HG03460 (cell line): Measurements from ENCODE around the gene OR8S1.
"Not testable (repeated sequence)": the region's sequence is repeated elsewhere in the genome, so short reads cannot be mapped to it uniquely, and the experiment has no call there.

ENCODE experiments used
- ATAC-seq: cut with Tn5 transposase; IDR thresholded peaks from one replicate; pipeline ENCODE4 v1.9.1; 2021; ENCODE audit not compliant: unreplicated experiment

OR8S1 gene

DNA sequence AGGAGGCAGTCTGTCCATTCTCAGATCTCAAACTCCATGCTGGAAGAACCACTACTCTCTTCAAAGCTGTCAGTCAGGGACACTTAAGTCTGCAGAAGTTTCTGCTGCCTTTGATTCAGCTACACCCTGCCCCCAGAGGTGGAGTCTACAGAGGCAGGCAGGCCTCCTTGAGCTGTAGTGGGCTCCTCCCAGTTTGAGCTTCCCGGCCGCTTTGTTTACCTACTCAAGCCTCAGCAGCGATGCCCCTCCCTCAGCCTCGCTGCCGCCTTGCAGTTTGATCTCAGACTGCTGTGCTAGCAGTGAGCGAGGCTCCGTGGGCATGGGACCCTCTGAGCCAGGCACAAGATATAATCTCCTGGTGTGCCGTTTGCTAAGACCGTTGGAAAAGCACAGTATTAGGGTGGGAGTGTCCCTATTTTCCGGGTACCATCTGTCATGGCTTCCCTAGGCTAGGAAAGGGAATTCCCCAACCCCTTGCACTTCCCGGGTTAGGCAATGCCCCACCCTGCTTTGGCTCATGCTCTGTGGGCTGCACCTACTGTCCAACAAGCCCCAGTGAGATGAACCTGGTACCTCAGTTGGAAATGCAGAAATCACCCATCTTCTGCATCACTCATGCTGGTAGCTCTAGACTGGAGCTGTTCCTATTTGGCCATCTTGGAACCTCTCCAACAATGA lies 28.4 kb downstream of the OR8S1 start:
- not testable (repeated sequence) for ATAC-seq

DNA sequence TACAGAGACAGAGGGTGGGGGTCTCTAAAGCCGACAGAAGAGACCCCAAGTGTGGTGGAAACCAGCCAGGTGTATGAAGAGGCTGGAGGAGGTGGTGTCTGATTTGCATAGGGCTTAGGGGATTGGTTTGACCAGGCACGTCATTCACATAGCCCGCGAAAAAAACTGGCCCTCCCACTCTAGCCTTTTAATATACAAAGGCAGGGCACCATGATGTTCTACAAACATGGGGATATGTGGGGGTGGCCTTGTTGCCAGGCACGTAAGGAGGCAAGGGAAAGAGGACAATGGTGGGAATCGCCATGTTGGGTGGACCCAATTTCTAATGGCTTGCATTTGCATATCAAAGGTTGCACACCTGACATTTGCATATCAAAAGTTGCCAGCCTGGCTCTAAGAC lies 31.2 kb downstream of the OR8S1 start:
- ATAC-seq: no peak

DNA sequence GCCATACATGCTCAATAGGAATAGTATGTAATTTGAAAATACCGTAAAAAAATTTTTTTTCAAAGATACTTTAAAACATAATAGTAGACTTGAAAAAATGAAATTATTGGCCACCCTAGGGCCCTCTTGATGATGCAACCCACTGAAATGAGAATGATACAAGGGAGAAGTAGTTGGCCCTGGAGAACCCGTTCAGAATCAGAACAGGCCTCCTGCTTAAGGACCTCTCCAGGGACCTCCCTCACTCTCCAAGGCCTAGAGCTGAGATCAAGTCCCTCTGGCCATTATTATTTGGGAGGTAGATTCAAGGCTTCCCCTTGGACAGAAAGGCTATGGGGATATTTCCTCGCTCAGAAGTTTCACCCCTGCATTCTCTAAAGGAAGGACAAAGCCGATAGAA lies 32.5 kb downstream of the OR8S1 start:
- ATAC-seq: no peak

DNA sequence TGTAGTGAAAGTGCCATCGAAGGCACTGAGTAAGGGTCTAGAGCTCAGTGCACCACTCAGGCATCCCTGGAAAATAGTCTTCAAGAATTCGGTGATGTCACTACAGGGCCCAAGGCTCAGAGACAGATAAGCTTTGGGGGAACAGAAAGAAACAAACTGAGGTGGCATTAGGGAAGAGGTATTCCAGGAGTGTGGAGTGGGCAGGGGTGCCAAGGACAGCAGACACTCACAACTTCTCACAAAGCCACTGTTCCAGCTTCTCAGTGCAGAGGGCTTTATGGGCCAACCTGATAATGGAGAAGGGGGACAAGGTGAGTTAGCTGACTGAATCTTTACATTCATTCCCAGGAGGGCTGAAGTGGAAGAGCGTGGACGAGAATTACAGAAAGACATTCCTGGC lies 42.3 kb downstream of the OR8S1 start:
- no peak for ATAC-seq

DNA sequence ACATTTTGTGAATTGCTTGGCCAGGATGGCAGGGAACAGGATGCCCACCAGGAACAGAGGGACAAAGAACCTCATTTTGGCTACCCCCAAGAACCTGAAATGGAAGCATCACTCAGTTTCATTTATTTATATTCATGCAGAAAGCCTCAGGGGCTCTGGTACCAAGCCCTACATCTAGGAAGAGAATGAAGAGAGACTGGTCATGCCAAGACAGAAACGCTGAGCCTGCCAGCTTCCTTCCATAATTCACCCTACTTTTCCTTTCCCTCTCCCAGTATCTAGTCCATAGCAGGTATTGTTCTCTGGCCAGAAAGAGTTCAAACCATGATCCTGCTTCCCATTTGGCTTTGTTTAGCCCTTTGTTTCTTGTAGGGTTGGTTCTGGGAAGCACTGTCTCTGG lies 44.5 kb downstream of the OR8S1 start, which contains the start of gene LALBA:
TSS of gene LALBA (minus strand) at position 101 of the 400 bp plus-strand sequence. CDS start at position 75, 26 bp downstream.
- ATAC-seq: no peak

DNA sequence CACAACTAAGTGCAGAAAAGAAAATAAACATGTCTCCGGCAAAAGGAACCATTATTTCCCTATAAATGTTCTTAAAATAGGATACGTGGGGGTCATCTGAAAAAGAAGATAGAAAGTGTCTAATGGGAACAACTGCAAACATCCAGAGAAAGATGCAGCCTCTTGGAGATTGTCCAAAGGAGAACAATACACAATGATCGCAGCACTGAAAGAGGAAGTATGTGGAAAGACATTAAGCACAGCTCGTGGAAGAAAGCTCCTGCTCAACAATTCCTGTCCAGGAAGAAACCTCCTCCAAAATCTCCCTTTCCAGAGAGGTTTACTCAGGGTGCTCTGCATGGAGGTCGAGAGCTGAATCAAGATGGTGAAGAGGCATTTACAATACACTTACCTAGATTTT lies 46.9 kb downstream of the OR8S1 start:
- no peak for ATAC-seq
